HG03097 (cell line): ENCODE data around the gene TRIM6.
"Not testable (repeated sequence)": the region's sequence is repeated elsewhere in the genome, so short reads cannot be mapped to it uniquely, and the experiment has no call there.

ENCODE experiments used
- ATAC-seq: cut with Tn5 transposase; IDR thresholded peaks from one replicate; pipeline ENCODE4 v1.9.1; 2021; ENCODE audit not compliant: unreplicated experiment, low FRiP score

Gene TRIM6, protein sequence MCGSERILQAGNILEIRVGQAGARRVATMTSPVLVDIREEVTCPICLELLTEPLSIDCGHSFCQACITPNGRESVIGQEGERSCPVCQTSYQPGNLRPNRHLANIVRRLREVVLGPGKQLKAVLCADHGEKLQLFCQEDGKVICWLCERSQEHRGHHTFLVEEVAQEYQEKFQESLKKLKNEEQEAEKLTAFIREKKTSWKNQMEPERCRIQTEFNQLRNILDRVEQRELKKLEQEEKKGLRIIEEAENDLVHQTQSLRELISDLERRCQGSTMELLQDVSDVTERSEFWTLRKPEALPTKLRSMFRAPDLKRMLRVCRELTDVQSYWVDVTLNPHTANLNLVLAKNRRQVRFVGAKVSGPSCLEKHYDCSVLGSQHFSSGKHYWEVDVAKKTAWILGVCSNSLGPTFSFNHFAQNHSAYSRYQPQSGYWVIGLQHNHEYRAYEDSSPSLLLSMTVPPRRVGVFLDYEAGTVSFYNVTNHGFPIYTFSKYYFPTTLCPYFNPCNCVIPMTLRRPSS

DNA sequence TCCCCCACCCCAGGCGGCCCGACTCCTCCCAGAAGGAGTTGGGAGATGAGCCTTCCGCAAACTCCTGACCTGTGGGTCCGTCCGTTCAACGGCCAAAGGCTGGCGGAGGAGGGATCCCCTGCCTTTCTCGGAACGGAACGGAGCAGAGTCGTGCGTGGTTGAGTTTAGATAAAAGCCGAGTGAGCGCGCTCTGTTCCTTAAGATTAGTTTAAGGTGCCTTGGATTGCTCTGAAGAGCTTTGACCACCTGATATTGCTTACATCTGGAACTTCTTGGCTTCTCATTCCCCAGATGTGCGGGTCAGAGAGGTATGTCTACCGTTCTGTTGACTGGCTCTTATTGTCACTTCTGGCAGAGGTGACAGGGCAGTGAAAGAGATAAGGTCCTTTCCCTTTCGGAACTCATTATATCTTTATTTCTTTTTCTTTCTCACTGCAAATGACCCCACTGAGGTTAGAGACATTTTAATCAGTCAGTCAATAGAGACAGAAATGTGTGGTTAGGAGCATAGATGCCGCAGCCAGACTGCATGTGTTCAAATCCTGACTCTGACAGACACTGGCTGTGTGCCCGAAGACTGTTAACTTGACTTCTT is at the start of gene TRIM6:
TSS of gene TRIM6 (plus strand) at position 31 of the 595 bp plus-strand sequence. CDS start at position 292, 261 bp downstream.
- peak; percentile 61 for ATAC-seq

DNA sequence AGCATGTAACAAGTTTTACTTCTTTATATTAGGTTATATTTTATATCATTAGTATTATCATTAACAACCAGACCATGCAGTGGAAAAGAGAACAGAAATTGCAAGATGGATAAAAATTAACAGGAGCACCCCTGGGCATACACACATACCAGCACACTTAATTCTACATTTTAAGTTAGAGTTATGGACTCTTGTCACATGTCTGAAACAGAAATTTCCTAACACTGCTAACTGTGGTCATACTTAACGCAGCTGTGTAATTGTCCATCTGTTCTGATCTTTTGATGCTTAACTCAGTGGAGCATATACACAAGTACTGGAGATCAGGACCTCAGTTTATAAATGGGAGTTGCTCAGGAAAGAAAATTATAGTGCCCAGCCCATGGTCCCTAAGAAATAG is 48.5 kb upstream of the TRIM6 start:
- ATAC-seq = peak; percentile 68

DNA sequence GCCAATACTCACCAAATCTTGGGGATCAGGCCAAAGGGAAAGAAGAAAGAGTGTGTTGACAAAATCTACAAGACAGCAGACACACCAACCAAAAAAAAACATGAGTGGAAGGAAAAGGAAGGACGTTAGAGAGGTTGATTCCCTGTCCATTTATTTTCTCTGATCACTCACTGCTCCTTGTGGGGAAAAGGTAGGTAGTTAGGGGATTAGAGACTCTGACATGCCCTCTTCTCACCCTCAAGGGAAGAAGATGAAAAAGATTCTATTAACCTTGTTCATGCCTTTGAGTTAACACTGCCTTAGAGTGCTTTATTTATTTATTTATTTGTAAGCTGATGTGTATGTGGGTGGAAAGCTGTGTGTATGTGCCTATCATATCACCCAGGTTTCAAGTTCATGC is 48.0 kb upstream of the TRIM6 start, which contains the start of gene OR52H1:
TSS of gene OR52H1 (minus strand) at position 101 of the 400 bp plus-strand sequence. CDS start 3,035 bp downstream, outside the sequence.
- ATAC-seq = no peak

DNA sequence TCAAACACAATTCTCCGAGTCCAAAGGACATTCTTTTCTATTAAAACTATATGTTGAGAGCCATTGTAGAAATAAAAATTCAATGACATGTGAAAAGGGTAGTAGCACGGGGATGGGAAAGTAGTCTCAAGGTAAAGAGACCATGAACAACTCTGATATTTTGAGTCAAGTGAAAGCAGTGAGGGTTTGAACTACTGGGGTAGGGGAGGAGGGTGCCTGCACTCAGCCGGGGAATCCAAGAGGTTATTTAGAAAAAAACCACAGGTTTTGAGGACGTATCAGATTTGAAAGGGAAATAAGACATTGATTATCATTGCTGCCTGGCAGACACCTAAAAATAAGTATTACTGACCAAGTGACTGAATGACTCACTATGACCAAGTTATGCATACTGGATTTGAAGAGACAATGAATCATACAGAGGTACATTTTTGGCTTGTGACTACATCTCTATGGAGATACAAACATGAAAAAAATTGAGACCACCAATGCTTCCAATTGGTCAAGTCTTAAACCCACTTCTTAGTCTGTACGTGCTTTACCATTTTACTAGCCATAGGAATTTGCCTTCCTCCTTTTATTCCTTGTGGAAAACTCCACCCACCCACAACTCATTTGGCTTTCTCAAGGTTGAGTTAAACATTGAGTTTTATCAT is 45.9 kb upstream of the TRIM6 start:
- ATAC-seq = no peak

DNA sequence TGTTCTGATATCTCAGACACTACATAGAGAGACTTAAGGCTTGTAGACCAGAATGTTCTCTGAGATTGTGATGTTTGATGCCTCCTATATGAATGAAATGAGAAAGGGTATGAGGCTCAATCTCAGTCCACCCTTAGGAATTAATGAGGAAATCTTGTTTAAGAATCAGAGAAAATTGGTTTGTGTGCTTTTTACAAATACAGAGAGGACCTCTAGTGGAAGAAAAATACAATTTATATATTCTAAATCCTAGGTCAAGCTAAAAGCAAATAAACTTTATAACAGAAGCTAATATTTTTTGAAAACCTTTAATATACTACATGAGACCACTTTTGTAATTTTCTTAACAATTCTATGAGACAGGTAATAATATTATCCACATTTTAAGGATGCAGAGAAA is 43.1 kb upstream of the TRIM6 start:
- ATAC-seq = no peak

DNA sequence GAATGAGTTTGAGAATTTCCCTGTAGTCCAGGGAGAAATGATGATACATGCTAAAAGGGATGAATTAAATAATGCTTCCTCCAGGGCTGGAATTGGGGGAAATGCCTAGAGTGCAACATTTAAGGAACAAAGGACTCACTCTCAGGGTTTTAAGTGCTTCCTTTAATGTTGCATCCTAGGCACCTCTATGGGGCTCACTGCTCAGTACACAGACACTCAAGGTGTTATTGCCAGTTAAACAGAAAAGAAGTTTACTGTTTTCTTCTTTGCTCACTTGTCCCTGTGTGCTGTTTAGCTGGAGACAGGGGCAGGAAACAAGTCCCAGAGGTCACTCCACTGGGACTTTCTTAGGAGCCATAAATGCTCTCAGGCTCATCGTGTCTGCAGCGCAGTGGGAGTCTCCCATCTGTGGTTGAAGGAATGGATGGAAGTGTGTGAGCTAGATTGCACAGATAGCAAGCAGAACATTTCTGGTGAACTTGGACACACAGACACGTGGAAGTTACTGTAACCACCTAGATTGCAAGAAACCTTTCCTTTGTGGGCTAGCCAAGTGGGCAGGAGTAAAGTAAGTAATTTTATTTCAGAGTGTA is 39.7 kb upstream of the TRIM6 start:
- ATAC-seq = no peak

DNA sequence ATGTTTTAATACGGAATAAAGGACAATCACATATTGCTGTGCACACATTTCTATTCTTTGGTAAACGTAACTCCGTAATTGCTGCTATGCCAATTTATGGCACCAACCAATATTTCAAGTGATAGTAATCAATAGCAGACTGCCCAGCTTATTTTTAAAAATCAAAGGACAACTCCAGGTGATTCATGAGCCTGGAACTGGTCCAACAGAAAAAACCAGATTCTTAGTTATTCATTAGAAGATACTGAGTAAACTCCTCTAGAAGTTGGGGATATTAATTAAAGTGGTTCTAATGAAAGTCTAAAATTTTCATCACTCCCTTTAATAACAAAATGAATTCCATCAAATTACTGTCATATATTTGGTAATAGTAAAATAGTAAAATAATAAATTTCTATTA is 38.7 kb upstream of the TRIM6 start:
- ATAC-seq = no peak

DNA sequence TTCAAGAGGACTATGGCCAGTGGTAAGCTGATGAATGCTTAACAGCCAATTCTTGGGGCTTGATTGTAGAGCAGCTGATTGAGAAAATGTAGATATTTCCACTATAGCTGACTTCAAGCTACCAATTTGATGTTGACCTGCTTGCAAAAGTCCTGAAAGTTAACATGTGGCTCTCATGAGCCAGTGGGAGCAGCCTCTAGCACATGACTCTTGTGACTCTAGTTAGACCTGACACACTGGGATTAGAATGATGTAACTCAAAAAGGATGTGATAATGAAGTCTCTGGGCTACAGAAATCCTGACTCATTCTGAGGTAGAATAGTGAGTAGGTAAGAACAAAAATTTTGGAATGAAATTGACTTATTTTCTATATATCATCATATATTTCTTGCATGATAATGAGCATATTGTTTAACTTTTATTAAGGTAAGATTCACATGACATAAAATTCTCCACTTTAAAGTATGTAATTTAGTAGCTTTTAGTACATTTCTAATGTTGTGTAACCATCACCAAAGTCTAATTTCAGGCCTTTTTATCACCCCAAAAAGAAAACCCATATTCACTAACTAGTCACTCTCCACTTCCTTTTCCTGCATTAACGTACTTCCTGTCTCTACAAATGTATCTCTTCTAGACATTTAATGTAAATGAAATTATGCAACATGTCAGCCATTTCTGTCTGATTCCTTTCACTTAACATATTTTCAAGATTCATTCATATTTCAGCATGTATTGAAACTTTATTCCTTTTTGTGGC is 32.0 kb upstream of the TRIM6 start:
- no peak for ATAC-seq

DNA sequence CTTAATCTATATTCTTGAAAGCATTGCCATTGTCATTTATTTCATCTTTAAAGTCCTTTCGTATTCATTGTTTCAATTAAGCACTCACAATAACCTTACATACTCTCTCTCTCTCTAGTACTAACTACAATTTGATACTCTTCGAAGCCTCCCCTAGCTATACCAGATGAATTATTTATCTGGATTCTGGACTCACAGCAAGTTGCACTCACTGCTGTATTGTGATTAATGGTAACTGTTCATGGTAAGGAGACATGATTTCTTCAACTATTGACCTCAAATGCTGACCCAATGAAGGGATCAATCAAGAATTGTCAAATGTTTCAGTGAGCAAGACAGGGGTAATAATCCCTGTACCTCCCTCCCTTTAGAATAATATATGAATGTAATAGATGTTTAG is 21.8 kb upstream of the TRIM6 start:
- no peak for ATAC-seq

DNA sequence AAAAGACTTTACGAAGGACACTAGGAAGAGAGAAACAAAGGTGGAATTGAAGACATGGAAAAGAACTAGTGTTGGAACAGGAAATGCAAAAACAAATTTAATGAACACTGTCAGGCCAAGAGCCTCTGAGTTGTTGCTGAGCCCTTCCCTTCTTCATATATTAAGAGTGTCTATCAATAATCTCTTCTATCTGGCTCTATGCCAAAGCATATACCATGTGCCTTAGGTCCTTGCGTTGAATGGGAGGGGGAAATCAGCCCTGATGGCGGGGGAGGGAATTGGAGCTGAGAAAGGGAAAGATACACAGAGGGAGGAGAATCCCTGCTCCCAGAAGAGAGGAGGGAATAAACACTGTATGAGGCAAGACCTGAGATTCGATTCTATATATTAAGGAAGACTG is 21.3 kb upstream of the TRIM6 start:
- ATAC-seq = no peak

DNA sequence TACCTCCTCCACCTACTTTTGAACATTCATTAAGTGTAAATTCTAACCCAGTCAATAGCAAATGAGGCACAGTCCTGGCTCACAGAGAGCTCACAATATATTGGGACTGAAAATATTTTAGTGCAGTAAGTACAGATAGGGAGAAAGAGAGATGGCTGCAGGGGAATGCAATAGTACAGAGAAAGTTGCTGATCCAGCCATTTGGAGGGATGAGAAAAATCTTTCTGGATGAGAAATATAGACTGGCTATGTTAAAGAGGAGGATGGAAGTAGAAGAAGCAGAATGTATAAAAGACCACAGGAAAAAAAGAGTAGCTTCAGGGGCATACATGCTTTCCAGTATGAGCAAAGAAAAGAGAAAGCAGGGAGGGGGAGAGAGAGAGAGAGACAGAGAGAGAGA is 19.3 kb upstream of the TRIM6 start:
- ATAC-seq = no peak

DNA sequence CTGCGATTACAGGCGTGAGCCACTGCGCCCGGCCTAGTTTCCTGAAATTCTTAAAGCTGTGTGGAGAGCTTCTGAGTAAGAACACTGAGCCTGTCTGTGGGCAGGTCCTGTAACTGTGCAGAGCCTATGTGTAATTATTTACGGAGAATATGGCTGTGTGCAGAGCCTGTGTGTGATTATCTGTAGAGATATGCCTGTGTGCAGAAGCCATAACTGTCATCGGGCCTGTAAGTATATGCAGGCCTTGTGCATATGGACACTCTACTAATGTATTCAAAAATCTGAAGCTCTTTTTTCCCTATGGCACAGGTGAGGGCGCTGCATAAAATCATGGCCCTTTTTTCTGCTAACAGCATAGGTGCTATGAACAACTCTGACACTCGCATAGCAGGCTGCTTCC is 15.9 kb upstream of the TRIM6 start, which contains the start of gene OR52B6:
TSS of gene OR52B6 (plus strand) at position 301 of the 400 bp plus-strand sequence. CDS start at position 301, 0 bp downstream.
- no peak for ATAC-seq

DNA sequence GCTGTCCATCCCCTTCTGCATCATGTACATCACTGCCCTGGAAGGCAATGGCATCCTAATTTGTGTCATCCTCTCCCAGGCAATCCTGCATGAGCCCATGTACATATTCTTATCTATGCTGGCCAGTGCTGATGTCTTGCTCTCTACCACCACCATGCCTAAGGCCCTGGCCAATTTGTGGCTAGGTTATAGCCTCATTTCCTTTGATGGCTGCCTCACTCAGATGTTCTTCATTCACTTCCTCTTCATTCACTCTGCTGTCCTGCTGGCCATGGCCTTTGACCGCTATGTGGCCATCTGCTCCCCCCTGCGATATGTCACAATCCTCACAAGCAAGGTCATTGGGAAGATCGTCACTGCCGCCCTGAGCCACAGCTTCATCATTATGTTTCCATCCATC is 15.4 kb upstream of the TRIM6 start:
- no peak for ATAC-seq

DNA sequence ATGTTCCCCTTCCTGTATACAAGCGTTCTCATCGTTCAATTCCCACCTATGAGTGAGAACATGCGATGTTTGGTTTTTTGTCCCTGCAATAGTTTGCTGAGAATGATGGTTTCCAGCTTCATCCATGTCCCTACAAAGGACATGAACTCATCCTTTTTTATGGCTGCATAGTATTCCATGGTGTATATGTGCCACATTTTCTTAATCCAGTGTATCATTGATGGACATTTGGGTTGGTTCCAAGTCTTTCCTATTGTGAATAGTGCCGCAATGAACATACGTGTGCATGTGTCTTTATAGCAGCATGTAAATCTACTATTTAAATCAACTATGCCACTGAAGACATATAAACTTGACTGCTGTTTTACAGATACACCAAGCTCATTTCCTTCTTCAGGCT is 12.0 kb upstream of the TRIM6 start:
- not testable (repeated sequence) for ATAC-seq

DNA sequence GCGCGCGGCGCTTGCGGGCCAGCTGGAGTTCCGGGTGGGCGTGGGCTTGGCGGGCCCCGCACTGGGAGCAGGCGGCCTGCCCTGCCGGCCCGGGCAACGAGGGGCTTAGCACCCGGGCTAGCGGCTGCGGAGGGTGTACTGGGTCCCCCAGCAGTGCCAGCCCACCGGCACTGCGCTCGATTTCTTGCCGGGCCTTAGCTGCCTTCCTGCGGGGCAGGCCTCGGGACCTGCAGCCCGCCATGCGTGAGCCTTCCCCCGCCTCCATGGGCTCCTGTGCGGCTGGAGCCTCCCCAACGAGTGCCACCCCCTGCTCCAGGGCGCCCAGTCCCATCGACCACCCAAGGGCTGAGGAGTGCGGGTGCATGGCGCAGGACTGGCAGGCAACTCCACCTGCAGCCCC is 6.5 kb upstream of the TRIM6 start:
- not testable (repeated sequence) for ATAC-seq

DNA sequence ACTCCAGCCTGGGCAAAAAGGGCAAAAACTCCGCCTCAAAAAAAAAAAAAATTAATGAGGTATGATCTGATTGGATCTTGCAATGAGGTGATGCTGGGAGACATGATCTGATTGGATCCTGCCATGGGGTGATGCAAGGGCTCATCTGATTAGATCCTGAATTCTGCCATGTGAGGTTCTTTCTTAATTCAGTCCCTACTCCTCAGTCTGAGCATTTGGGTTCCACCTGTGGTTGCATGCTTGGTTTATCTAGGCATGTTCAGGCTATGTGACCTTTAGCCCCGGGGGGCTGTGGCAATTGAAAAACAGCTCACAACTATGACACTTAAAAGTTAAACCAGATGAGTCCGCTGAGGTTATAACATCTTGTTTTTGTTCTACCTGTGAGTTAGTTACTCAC is 4.8 kb upstream of the TRIM6 start:
- ATAC-seq = no peak

DNA sequence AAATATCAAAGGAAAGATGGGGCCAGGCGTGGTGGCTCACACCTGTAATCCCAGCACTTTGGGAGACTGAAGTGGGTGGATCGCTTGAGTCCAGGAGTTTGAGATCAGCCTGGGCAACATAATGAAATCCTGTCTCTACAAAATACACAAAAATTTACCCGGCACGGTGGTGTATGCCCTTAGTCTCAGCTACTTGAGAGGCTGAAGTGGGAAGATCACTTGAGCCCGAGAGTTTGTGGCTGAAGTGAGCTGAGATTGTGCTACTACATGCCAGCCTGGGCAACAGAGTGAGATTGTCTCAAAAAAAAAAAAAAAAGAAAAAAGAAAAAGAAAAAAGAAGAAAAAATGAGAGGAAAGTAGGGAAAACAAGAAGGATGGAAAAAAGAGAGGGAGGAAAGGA is 3.8 kb upstream of the TRIM6 start:
- ATAC-seq = no peak

DNA sequence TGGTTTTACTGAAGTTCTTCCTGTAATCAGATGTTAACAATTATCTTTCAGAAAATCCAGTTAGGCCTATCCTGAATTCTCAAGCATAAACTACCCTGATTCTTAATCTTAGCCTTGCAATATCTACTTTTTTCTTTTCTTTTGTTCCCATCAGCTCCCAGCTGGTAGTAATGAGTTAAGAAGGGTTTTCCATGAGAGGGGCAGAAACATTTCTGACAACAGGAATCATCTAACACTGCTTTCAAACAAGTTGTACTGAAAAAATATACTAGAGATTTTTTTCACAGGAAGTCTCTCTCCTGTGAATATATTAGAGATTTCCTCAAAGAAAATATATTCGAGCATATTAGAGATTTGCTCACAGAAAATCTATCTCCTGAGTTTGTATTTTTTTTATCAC is 3.3 kb upstream of the TRIM6 start:
- no peak for ATAC-seq

DNA sequence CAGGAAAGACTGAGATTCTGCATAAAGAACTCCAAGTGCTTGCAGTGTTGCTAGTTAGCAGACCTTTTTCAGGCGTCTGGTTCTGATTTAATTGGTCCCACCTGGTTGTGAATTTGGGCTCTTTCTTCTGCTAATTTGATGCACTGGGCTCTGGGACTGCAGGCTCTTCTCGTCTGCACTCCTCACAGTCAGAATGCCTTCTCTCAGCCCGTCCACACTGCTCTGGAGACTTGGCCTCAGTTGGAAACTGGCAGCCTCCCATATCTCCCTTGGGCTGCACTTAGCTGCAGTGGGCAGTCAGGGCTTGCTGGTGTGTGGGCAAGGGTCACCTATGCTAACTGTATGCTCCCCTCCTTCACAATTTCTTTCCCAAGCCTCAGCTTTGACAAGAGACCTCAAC is 1.5 kb downstream of the TRIM6 start:
- ATAC-seq = no peak

DNA sequence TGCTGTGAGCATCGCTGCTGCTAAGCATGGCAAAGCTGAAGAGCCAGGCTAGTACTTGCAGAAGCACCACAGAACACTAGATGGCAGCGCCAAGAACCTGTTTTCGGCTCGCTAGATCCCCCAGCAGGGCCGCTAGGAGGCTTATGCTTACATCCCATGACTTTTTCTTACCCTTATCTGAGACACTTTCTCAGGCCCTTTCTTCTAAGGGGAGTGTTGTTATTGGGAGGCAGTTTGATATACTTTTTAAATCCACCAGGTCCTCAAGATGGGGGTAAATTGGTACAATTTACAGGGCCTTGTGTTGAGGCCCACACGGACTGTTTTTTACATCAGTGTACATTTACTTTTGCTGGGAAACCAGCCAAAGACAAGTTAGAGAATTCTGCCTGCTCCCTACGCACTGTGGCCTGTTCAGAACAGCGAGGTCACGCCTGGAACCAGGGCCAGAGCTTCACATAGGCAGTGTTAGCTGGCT is 4.0 kb downstream of the TRIM6 start:
- ATAC-seq = peak; percentile 57
